ENCODE results near the gene SNRNP40. TPM values are rescaled to one million over a fixed set of nuclear protein-coding genes. Genes with fewer than 3 reads are reported as not detected.

Gene SNRNP40
- polyA plus RNA-seq, 2 donors: 8.7 to 23.9 TPM

DNA sequence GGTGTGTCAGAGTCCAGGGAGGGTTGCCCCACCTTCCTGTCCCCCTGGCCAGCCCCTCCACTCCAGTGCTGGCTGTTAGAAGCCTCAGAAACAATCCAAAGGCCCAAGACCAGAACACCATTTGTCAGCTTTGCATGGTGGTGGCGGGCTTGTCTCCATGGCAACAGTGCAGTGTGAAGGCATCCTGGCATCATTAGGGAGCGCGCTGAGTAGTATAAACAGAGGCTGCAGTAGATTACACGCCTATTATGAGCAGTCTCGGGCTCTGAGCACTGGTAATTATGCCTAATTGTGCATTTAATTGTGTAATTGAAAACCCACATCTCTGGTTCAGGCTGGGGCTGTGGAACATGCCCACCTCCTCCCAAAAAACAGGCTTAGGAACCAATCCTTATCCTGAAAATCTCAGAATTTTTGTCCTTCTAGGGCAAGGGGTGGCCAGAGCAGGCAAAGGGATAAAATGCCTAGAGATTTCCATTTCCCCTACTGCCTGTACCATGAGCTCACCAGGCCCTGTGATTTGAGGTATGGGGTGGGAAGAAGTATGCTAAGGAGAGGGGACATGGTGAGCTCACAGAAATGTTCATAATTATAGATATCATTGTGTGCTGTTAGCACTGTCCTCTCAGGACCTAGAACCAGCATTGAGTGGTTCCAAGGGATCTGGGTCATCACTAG is 68.6 kb downstream of the SNRNP40 start:
- 72% methylated on average over 5 of the region's 5 CpGs for WGBS, 2 donors
- Histone ChIP-seq H3K9me3 (ENCODE audit: control insufficient read depth in 2 of 2, insufficient read depth in 1 of 2, low read depth in 1 of 2, low read length in 1 of 2) (no peaks in the 10 kb centered on the region), H3K4me1 (ENCODE audit: control insufficient read depth in 2 of 2, insufficient read depth in 2 of 2, low read length in 1 of 2) (no peaks in the 10 kb centered on the region), H3K27ac (ENCODE audit: low read depth in 2 of 2, low read length in 1 of 2) (no peak overlapping the region), H3K4me3 (ENCODE audit: low read depth in 1 of 2, low read length in 2 of 2) (no peak overlapping the region), H3K36me3 (ENCODE audit: control insufficient read depth in 2 of 2, insufficient read depth in 2 of 2, low read length in 1 of 2) (no peaks in the 10 kb centered on the region), H3K27me3 (ENCODE audit: control insufficient read depth in 1 of 2, insufficient read depth in 2 of 2, low read length in 2 of 2) (no peaks in the 10 kb centered on the region)

GRCh38 chr1:31224068-31224467 is 72.5 kb downstream of the SNRNP40 start:
- H3K27me3 ChIP-seq (ENCODE audit: control insufficient read depth in 1 of 2, insufficient read depth in 2 of 2, low read length in 2 of 2): no peaks in the 10 kb centered on the region
- H3K9me3 ChIP-seq (ENCODE audit: control insufficient read depth in 2 of 2, insufficient read depth in 1 of 2, low read depth in 1 of 2, low read length in 1 of 2): no peaks in the 10 kb centered on the region
- H3K27ac ChIP-seq (ENCODE audit: low read depth in 2 of 2, low read length in 1 of 2): no peak overlapping the region
- H3K36me3 ChIP-seq (ENCODE audit: control insufficient read depth in 2 of 2, insufficient read depth in 2 of 2, low read length in 1 of 2): no peaks in the 10 kb centered on the region
- WGBS, 2 donors: 47 to 53% methylated on average over 9 of the region's 9 CpGs
- H3K4me3 ChIP-seq (ENCODE audit: low read depth in 1 of 2, low read length in 2 of 2): no peak overlapping the region
- H3K4me1 ChIP-seq (ENCODE audit: control insufficient read depth in 2 of 2, insufficient read depth in 2 of 2, low read length in 1 of 2): peaks cover 0 to 2% of the 10 kb centered on the region in 2 donors

DNA sequence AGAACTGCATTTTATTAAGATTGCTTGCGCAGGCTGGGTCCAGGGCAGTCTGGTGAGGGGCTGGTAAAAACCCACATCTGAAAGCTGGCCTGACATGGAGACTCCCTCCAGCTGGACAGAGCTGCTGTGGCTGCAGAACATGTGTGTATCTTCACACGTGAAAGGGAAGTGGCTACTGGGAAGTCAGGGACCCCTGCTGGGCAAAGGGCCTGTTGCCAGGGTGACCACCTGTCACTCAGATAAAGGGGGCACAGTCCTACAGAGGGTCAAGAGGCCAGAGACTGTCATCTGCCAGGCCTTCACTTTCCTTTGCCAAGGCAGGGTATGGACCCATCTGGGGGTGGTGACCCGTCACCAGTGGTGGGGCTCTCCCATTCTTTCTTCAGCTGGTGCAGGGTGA is 74.4 kb downstream of the SNRNP40 start:
- 81 to 84% methylated on average over 3 of the region's 3 CpGs for WGBS, 2 donors
- no peak overlapping the region for H3K27ac ChIP-seq (ENCODE audit: low read depth in 2 of 2, low read length in 1 of 2)
- H3K36me3 ChIP-seq (ENCODE audit: control insufficient read depth in 2 of 2, insufficient read depth in 2 of 2, low read length in 1 of 2): no peaks in the 10 kb centered on the region
- peaks cover 0 to 2% of the 10 kb centered on the region in 2 donors for H3K4me1 ChIP-seq (ENCODE audit: control insufficient read depth in 2 of 2, insufficient read depth in 2 of 2, low read length in 1 of 2)
- H3K27me3 ChIP-seq (ENCODE audit: control insufficient read depth in 1 of 2, insufficient read depth in 2 of 2, low read length in 2 of 2): no peaks in the 10 kb centered on the region
- H3K4me3 ChIP-seq (ENCODE audit: low read depth in 1 of 2, low read length in 2 of 2): no peak overlapping the region
- peaks cover 0 to 2% of the 10 kb centered on the region in 2 donors for H3K9me3 ChIP-seq (ENCODE audit: control insufficient read depth in 2 of 2, insufficient read depth in 1 of 2, low read depth in 1 of 2, low read length in 1 of 2)

GRCh38 chr1:31221072-31221471 is 75.5 kb downstream of the SNRNP40 start:
- peaks cover 0 to 2% of the 10 kb centered on the region in 2 donors for H3K4me1 ChIP-seq (ENCODE audit: control insufficient read depth in 2 of 2, insufficient read depth in 2 of 2, low read length in 1 of 2)
- no peaks in the 10 kb centered on the region for H3K36me3 ChIP-seq (ENCODE audit: control insufficient read depth in 2 of 2, insufficient read depth in 2 of 2, low read length in 1 of 2)
- no peaks in the 10 kb centered on the region for H3K27me3 ChIP-seq (ENCODE audit: control insufficient read depth in 1 of 2, insufficient read depth in 2 of 2, low read length in 2 of 2)
- no peak overlapping the region for H3K27ac ChIP-seq (ENCODE audit: low read depth in 2 of 2, low read length in 1 of 2)
- H3K4me3 ChIP-seq (ENCODE audit: low read depth in 1 of 2, low read length in 2 of 2): no peak overlapping the region
- 60 to 78% methylated on average over 6 of the region's 6 CpGs for WGBS, 2 donors
- H3K9me3 ChIP-seq (ENCODE audit: control insufficient read depth in 2 of 2, insufficient read depth in 1 of 2, low read depth in 1 of 2, low read length in 1 of 2): peaks cover 0 to 2% of the 10 kb centered on the region in 2 donors

- 91 to 92% methylated on average over 6 of the region's 6 CpGs for WGBS, 2 donors
- peaks cover 2 to 3% of the 10 kb centered on the region in 2 donors for H3K4me1 ChIP-seq (ENCODE audit: control insufficient read depth in 2 of 2, insufficient read depth in 2 of 2, low read length in 1 of 2)
- no peaks in the 10 kb centered on the region for H3K36me3 ChIP-seq (ENCODE audit: control insufficient read depth in 2 of 2, insufficient read depth in 2 of 2, low read length in 1 of 2)
- H3K4me3 ChIP-seq (ENCODE audit: low read depth in 1 of 2, low read length in 2 of 2): no peak overlapping the region
- H3K27me3 ChIP-seq (ENCODE audit: control insufficient read depth in 1 of 2, insufficient read depth in 2 of 2, low read length in 2 of 2): no peaks in the 10 kb centered on the region
- H3K27ac ChIP-seq (ENCODE audit: low read depth in 2 of 2, low read length in 1 of 2): no peak overlapping the region
- H3K9me3 ChIP-seq (ENCODE audit: control insufficient read depth in 2 of 2, insufficient read depth in 1 of 2, low read depth in 1 of 2, low read length in 1 of 2): peaks cover 0 to 2% of the 10 kb centered on the region in 2 donors
Observed at GRCh38 chr1:31219489-31219888, 77.1 kb downstream of the SNRNP40 start.

DNA sequence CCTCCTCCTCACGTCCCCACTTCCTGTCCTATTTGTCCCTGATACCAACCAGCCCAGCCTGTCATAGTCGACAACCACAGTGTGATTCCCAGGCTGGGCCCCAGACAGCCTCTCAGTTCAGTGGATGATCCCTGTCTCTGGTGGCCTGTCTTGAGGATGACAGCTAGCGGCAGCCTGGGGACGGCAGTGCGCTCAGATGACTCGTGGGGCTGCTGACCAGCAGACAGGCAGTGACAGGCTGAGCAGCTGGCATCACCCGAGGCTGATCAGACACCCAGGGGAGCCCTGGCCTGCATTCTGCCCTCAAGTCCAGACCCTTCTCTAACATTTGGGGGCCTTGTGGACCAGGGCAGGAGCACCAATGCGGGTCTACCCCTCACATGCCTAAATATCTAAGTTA is 77.9 kb downstream of the SNRNP40 start:
- 81 to 83% methylated on average over 8 of the region's 8 CpGs for WGBS, 2 donors
- Histone ChIP-seq H3K9me3 (ENCODE audit: control insufficient read depth in 2 of 2, insufficient read depth in 1 of 2, low read depth in 1 of 2, low read length in 1 of 2) (peaks cover 0 to 2% of the 10 kb centered on the region in 2 donors), H3K36me3 (ENCODE audit: control insufficient read depth in 2 of 2, insufficient read depth in 2 of 2, low read length in 1 of 2) (no peaks in the 10 kb centered on the region), H3K4me1 (ENCODE audit: control insufficient read depth in 2 of 2, insufficient read depth in 2 of 2, low read length in 1 of 2) (peaks cover 2 to 3% of the 10 kb centered on the region in 2 donors), H3K27me3 (ENCODE audit: control insufficient read depth in 1 of 2, insufficient read depth in 2 of 2, low read length in 2 of 2) (no peaks in the 10 kb centered on the region), H3K27ac (ENCODE audit: low read depth in 2 of 2, low read length in 1 of 2) (no peak overlapping the region), H3K4me3 (ENCODE audit: low read depth in 1 of 2, low read length in 2 of 2) (no peak overlapping the region)

DNA sequence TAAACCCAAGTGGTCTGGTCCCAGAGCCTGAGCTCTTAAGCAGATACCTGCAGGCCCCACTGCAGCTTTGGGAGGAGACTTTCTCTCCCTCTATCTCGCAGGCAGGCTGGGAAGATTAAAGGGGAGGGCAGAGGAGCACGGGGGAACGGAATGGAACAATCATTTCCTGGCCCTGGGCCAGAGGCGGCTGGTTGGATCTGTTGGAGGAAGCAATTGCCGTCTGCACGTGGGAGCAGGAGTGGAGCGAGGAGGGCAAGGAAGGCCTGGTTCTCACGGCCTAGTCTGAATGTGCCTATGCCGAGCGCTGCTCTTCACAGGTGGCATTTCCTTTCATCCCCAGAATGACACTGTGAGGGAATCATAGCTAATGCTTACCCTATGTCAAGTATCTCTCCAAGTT is 80.6 kb downstream of the SNRNP40 start:
- peaks cover 0 to 2% of the 10 kb centered on the region in 2 donors for H3K9me3 ChIP-seq (ENCODE audit: control insufficient read depth in 2 of 2, insufficient read depth in 1 of 2, low read depth in 1 of 2, low read length in 1 of 2)
- H3K27ac ChIP-seq (ENCODE audit: low read depth in 2 of 2, low read length in 1 of 2): no peak overlapping the region
- no peaks in the 10 kb centered on the region for H3K27me3 ChIP-seq (ENCODE audit: control insufficient read depth in 1 of 2, insufficient read depth in 2 of 2, low read length in 2 of 2)
- H3K36me3 ChIP-seq (ENCODE audit: control insufficient read depth in 2 of 2, insufficient read depth in 2 of 2, low read length in 1 of 2): no peaks in the 10 kb centered on the region
- H3K4me1 ChIP-seq (ENCODE audit: control insufficient read depth in 2 of 2, insufficient read depth in 2 of 2, low read length in 1 of 2): peaks cover 2 to 3% of the 10 kb centered on the region in 2 donors
- 10 to 11% methylated on average over 10 of the region's 10 CpGs for WGBS, 2 donors
- no peak overlapping the region for H3K4me3 ChIP-seq (ENCODE audit: low read depth in 1 of 2, low read length in 2 of 2)

DNA sequence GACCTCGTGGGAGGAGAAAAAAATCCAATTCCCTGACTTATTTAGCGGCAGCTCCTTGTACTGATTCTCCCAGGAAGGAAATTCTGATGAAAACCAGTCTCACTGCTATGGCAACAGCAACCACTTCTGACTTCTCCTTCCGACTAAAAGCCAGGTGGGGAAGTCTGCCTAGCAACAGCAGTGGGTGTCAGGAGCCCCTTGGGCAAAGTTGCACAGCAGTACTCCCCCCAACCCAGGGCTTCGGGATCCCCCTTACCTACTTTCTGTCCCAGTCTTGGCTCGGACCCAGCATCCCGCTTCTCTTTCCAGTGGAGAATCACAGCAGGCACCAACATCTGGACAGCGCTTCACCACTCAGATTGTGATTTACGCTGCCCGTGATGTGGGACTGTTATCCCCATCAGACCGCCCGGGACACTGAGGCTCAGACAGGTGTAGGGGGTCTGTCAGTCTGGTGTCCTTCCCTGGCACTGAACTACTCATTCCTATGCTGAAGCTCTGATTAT is 81.5 kb downstream of the SNRNP40 start:
- no peaks in the 10 kb centered on the region for H3K27me3 ChIP-seq (ENCODE audit: control insufficient read depth in 1 of 2, insufficient read depth in 2 of 2, low read length in 2 of 2)
- WGBS, 2 donors: 62 to 68% methylated on average over 11 of the region's 11 CpGs
- H3K4me3 ChIP-seq (ENCODE audit: low read depth in 1 of 2, low read length in 2 of 2): no peak overlapping the region
- H3K27ac ChIP-seq (ENCODE audit: low read depth in 2 of 2, low read length in 1 of 2): no peak overlapping the region
- peaks cover 0 to 3% of the 10 kb centered on the region in 2 donors for H3K4me1 ChIP-seq (ENCODE audit: control insufficient read depth in 2 of 2, insufficient read depth in 2 of 2, low read length in 1 of 2)
- peaks cover 0 to 2% of the 10 kb centered on the region in 2 donors for H3K9me3 ChIP-seq (ENCODE audit: control insufficient read depth in 2 of 2, insufficient read depth in 1 of 2, low read depth in 1 of 2, low read length in 1 of 2)
- H3K36me3 ChIP-seq (ENCODE audit: control insufficient read depth in 2 of 2, insufficient read depth in 2 of 2, low read length in 1 of 2): no peaks in the 10 kb centered on the region

DNA sequence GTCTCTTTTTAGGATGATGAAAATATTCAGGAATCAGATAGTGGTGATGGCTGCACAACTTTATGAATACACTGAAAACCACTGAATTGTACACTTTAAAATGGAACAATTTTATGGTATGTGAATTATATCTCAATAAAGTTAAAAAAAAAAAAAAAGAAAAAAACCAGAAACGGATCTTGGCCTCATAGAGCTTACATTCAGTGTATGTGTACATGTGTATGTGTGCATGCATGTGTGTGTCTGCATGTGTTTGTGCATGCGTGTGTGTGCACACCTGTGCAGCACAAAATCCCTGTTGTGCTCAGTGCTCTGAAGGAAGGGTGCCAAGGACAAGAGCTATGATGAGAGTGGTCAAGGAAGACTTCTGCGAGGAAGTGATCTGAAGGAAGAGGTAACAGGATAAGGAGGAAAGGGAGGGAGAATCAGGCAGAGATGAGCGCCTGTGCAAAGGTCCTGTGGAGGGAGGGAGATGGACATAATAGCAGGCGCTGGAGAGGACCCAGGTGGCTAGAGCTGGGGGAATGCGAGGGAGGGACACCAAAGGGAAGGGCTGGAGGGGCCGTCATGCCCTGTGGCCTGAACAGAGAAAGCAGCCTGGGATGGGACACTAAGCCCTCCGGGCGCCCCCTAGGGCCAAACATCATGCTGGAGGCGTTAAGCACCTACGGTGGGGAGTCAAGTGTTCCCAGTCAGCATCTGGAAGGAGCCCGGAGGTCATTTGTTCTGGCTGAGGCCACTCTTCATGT is 82.1 kb downstream of the SNRNP40 start:
- peaks cover 0 to 3% of the 10 kb centered on the region in 2 donors for H3K4me1 ChIP-seq (ENCODE audit: control insufficient read depth in 2 of 2, insufficient read depth in 2 of 2, low read length in 1 of 2)
- no peak overlapping the region for H3K4me3 ChIP-seq (ENCODE audit: low read depth in 1 of 2, low read length in 2 of 2)
- peaks cover 0 to 2% of the 10 kb centered on the region in 2 donors for H3K9me3 ChIP-seq (ENCODE audit: control insufficient read depth in 2 of 2, insufficient read depth in 1 of 2, low read depth in 1 of 2, low read length in 1 of 2)
- no peaks in the 10 kb centered on the region for H3K27me3 ChIP-seq (ENCODE audit: control insufficient read depth in 1 of 2, insufficient read depth in 2 of 2, low read length in 2 of 2)
- no peaks in the 10 kb centered on the region for H3K36me3 ChIP-seq (ENCODE audit: control insufficient read depth in 2 of 2, insufficient read depth in 2 of 2, low read length in 1 of 2)
- 63 to 65% methylated on average over 12 of the region's 12 CpGs for WGBS, 2 donors
- no peak overlapping the region for H3K27ac ChIP-seq (ENCODE audit: low read depth in 2 of 2, low read length in 1 of 2)

Data from esophagus (tissue), 2 donors.